Osteoblast (primary cell): ENCODE results near the gene KIRREL3. TPM values are rescaled to one million over a fixed set of nuclear protein-coding genes. Genes with fewer than 3 reads are reported as not detected.

Source experiments
- DNase-seq: peaks from one replicate; pipeline ENCODE4 v3.0.0; 2011; ENCODE audit warnings: low spot score, mixed read lengths; ENCODE audit not compliant: insufficient read length; ENCODE audit errors: missing footprints
- H2AFZ ChIP-seq: 2 replicates; pipeline ENCODE4 v1.6.0; 2011; ENCODE audit warnings: mild to moderate bottlenecking, low read length
- H3K27ac ChIP-seq: 2 replicates; pipeline ENCODE4 v1.5.1; 2011; ENCODE audit warnings: mild to moderate bottlenecking, low read depth, low read length, moderate library complexity
- H3K27me3 ChIP-seq: 2 replicates; pipeline ENCODE4 v1.6.0; 2012; ENCODE audit warnings: mild to moderate bottlenecking, control low read depth, inconsistent platforms, low read length, moderate library complexity; ENCODE audit not compliant: insufficient read depth
- H3K36me3 ChIP-seq: 2 replicates; pipeline ENCODE4 v1.5.1; 2011; ENCODE audit warnings: mild to moderate bottlenecking, low read length, control low read depth, moderate library complexity; ENCODE audit not compliant: insufficient read depth
- H3K4me1 ChIP-seq: 2 replicates; pipeline ENCODE4 v1.5.1; 2011; ENCODE audit warnings: mild to moderate bottlenecking, low read length, control low read depth, moderate library complexity; ENCODE audit not compliant: insufficient read depth
- H3K4me2 ChIP-seq: 2 replicates; pipeline ENCODE4 v1.6.0; 2011; ENCODE audit warnings: mild to moderate bottlenecking, low read length; ENCODE audit not compliant: insufficient read depth
- H3K4me3 ChIP-seq: fragments of 200-600 bp; sonication (generic); 3 replicates; pipeline ENCODE4 v1.5.1; 2012; ENCODE audit warnings: mild to moderate bottlenecking, low read length, inconsistent platforms; ENCODE audit not compliant: insufficient read depth
- H3K79me2 ChIP-seq: 2 replicates; pipeline ENCODE4 v1.6.0; 2012; ENCODE audit warnings: mild to moderate bottlenecking, low read length, control low read depth, inconsistent platforms; ENCODE audit not compliant: insufficient read depth
- H3K9me3 ChIP-seq: 2 replicates; pipeline ENCODE4 v1.5.1; 2011; ENCODE audit warnings: low read depth, low read length, control low read depth
- H4K20me1 ChIP-seq: 2 replicates; pipeline ENCODE4 v1.6.0; 2012; ENCODE audit warnings: mild to moderate bottlenecking, low read length, control low read depth; ENCODE audit not compliant: insufficient read depth
- total RNA-seq: library from RNA; depleted of rRNA; stranded (reverse); fragments of >200 nt; gene quantifications from 2 replicates; pipeline ENCODE4 v1.2.3, GENCODE V29; 2012
- TF ChIP-seq, protein P1 (sequence below): IDR thresholded peaks from 2 replicates; pipeline ENCODE4 v1.5.1; 2011; ENCODE audit warnings: mild to moderate bottlenecking, low read depth, low read length, moderate library complexity; ENCODE audit errors: extremely low read depth

KIRREL3 gene
- total RNA-seq, 1 donor: 3.6 TPM

DNA sequence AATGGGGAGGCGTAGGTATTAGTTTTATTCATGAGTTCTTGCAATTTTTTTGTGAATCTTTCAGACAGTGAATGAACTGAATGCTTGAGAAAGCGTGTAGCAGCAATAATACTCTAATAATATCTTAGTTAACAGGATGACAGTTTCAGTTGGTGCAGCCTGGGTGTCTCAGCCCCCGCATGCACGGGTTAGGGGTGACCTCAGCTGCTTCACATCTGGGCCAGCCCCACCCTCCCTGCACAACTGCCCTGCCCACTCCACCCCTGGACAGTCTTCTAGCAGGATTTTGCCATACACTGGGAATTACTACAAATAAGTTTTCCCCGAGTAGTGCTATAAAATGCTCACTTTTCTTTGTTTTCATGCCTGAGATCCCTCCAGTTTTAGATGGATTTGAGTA lies 561.9 kb downstream of the KIRREL3 start:
- no peak overlapping the region for H3K4me2 ChIP-seq
- no peaks in the 10 kb centered on the region for H3K4me1 ChIP-seq
- no peak for DNase-seq
- H4K20me1 ChIP-seq: no peaks in the 10 kb centered on the region
- no peak overlapping the region for H3K4me3 ChIP-seq
- H3K36me3 ChIP-seq: no peaks in the 10 kb centered on the region
- no peak overlapping the region for H3K27ac ChIP-seq
- H3K27me3 ChIP-seq: no peaks in the 10 kb centered on the region
- no peak overlapping the region for H2AFZ ChIP-seq
- TF ChIP-seq, protein P1, sequence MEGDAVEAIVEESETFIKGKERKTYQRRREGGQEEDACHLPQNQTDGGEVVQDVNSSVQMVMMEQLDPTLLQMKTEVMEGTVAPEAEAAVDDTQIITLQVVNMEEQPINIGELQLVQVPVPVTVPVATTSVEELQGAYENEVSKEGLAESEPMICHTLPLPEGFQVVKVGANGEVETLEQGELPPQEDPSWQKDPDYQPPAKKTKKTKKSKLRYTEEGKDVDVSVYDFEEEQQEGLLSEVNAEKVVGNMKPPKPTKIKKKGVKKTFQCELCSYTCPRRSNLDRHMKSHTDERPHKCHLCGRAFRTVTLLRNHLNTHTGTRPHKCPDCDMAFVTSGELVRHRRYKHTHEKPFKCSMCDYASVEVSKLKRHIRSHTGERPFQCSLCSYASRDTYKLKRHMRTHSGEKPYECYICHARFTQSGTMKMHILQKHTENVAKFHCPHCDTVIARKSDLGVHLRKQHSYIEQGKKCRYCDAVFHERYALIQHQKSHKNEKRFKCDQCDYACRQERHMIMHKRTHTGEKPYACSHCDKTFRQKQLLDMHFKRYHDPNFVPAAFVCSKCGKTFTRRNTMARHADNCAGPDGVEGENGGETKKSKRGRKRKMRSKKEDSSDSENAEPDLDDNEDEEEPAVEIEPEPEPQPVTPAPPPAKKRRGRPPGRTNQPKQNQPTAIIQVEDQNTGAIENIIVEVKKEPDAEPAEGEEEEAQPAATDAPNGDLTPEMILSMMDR: no peak
- H3K9me3 ChIP-seq: no peaks in the 10 kb centered on the region
- H3K79me2 ChIP-seq: no peaks in the 10 kb centered on the region

GRCh38 chr11:126438272-126438671 lies 562.3 kb downstream of the KIRREL3 start:
- Histone ChIP-seq H3K79me2 (no peaks in the 10 kb centered on the region), H3K27me3 (no peaks in the 10 kb centered on the region), H3K9me3 (no peaks in the 10 kb centered on the region), H3K27ac (no peak overlapping the region), H4K20me1 (no peaks in the 10 kb centered on the region), H3K4me3 (no peak overlapping the region), H2AFZ (no peak overlapping the region), H3K4me1 (no peaks in the 10 kb centered on the region), H3K36me3 (no peaks in the 10 kb centered on the region), H3K4me2 (no peak overlapping the region)
- TF ChIP-seq, protein P1: no peak
- no peak for DNase-seq

DNA sequence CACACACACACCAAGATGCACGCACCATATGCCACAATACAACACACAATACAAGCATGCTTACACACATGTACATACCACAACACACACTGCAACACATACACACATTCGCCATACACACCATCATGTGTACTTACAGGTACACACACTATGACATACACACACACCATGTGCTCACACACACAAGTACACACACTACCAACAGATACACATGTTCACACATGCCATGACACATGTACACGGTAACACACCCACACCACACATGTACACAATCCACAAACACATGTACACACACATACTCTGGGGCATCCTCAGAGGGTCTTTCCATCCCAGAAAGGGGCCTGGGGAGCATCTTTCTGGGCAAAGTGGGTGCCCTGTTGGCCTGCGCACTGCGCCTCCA lies 562.8 kb downstream of the KIRREL3 start:
- H3K79me2 ChIP-seq: no peaks in the 10 kb centered on the region
- H3K4me1 ChIP-seq: no peaks in the 10 kb centered on the region
- TF ChIP-seq, protein P1: no peak
- no peak overlapping the region for H3K4me3 ChIP-seq
- no peak for DNase-seq
- H3K4me2 ChIP-seq: no peak overlapping the region
- H3K27ac ChIP-seq: no peak overlapping the region
- no peak overlapping the region for H2AFZ ChIP-seq
- no peaks in the 10 kb centered on the region for H3K9me3 ChIP-seq
- H3K36me3 ChIP-seq: no peaks in the 10 kb centered on the region
- H3K27me3 ChIP-seq: no peaks in the 10 kb centered on the region
- no peaks in the 10 kb centered on the region for H4K20me1 ChIP-seq

GRCh38 chr11:126436209-126436755 lies 564.3 kb downstream of the KIRREL3 start:
- Histone ChIP-seq H3K27ac (no peak overlapping the region), H2AFZ (no peak overlapping the region), H3K4me3 (no peak overlapping the region), H3K27me3 (no peaks in the 10 kb centered on the region), H3K4me2 (no peak overlapping the region), H3K4me1 (peaks cover 9% of the 10 kb centered on the region), H3K9me3 (no peaks in the 10 kb centered on the region), H4K20me1 (no peaks in the 10 kb centered on the region), H3K36me3 (no peaks in the 10 kb centered on the region), H3K79me2 (no peaks in the 10 kb centered on the region)
- DNase-seq: no peak
- TF ChIP-seq, protein P1: no peak
